ENCODE measurements around the gene SLC66A2.

- TF ChIP-seq CTCF (IDR thresholded peaks at IDR 0.05) (no peak), POLR2A (IDR thresholded peaks at IDR 0.05) (no peak)
Measured at GRCh38 chr18:79961527-79962291, 10.3 kb upstream of the SLC66A2 start.

Measured in lower leg skin (tissue), 3 donors.